8988T (cell line): ENCODE results near the gene JMJD4.

Source experiments
- DNase-seq: peaks from one replicate; pipeline ENCODE4 v3.0.0; 2011

Gene JMJD4

GRCh38 chr1:227749225-227749624, 14.1 kb upstream of the JMJD4 start:
- no peak for DNase-seq

GRCh38 chr1:227748496-227749182, 13.5 kb upstream of the JMJD4 start:
- no peak for DNase-seq

GRCh38 chr1:227747948-227748495, 12.9 kb upstream of the JMJD4 start:
- no peak for DNase-seq

GRCh38 chr1:227747382-227747781, 12.3 kb upstream of the JMJD4 start:
- DNase-seq, result no peak

GRCh38 chr1:227746676-227747075, 11.6 kb upstream of the JMJD4 start:
- no peak for DNase-seq

- DNase-seq, result no peak
These were observed 10.6 kb upstream of the JMJD4 start for GRCh38 chr1:227745568-227746265.

GRCh38 chr1:227744668-227745067, 9.6 kb upstream of the JMJD4 start:
- DNase-seq, result no peak

- no peak for DNase-seq
These were observed 7.9 kb upstream of the JMJD4 start for GRCh38 chr1:227742738-227743715.

- DNase-seq, result no peak
These were observed 6.2 kb upstream of the JMJD4 start for GRCh38 chr1:227741166-227741870.

GRCh38 chr1:227740401-227740960, 5.4 kb upstream of the JMJD4 start:
- no peak for DNase-seq

GRCh38 chr1:227739636-227740035, 4.5 kb upstream of the JMJD4 start:
- DNase-seq, result no peak

- no peak for DNase-seq
These were observed 3.7 kb upstream of the JMJD4 start for GRCh38 chr1:227738820-227739219.

- no peak for DNase-seq
These were observed 1.8 kb upstream of the JMJD4 start for GRCh38 chr1:227736814-227737432.

- no peak for DNase-seq
These were observed 610 bp upstream of the JMJD4 start for GRCh38 chr1:227735539-227736285.

GRCh38 chr1:227734546-227734855, 601 bp downstream of the JMJD4 start:
- no peak for DNase-seq

GRCh38 chr1:227733751-227734545, 1.2 kb downstream of the JMJD4 start:
- DNase-seq, result no peak

GRCh38 chr1:227733309-227733705, 1.8 kb downstream of the JMJD4 start:
- no peak for DNase-seq

GRCh38 chr1:227732586-227733308, 2.4 kb downstream of the JMJD4 start:
- DNase-seq, result no peak
